Inflammatory macrophage treated with lipopolysaccharide for 4 hours (primary cell): Measurements from ENCODE around the gene SESN3.
A peak's percentile ranks its signal among the peaks of the same experiment; 100 is the strongest.
"Not testable (repeated sequence)": the region's sequence is repeated elsewhere in the genome, so short reads cannot be mapped to it uniquely, and the experiment has no call there.

Experiments used
- DNase-seq: peaks from one replicate; pipeline ENCODE4 v3.0.0-alpha.2; 2020

The SESN3 gene

GRCh38 chr11:95218149-95218548, 12.9 kb downstream of the SESN3 start:
- DNase-seq = no peak

GRCh38 chr11:95212609-95213008, 18.4 kb downstream of the SESN3 start:
- no peak for DNase-seq

- DNase-seq = not testable (repeated sequence)
Measured at GRCh38 chr11:95209535-95209934, 21.5 kb downstream of the SESN3 start.

GRCh38 chr11:95200781-95201457, 30.1 kb downstream of the SESN3 start:
- DNase-seq = no peak

GRCh38 chr11:95195831-95196230, 35.2 kb downstream of the SESN3 start:
- no peak for DNase-seq

GRCh38 chr11:95193541-95193940, 37.5 kb downstream of the SESN3 start:
- no peak for DNase-seq

GRCh38 chr11:95192717-95193116, 38.3 kb downstream of the SESN3 start:
- no peak for DNase-seq

- DNase-seq = no peak
Measured at GRCh38 chr11:95187723-95188122, 43.3 kb downstream of the SESN3 start.

GRCh38 chr11:95182397-95182796, 48.6 kb downstream of the SESN3 start:
- DNase-seq = peak; percentile 2

- DNase-seq = no peak
Measured at GRCh38 chr11:95175818-95176380, 55.1 kb downstream of the SESN3 start.

- no peak for DNase-seq
Measured at GRCh38 chr11:95170294-95170693, 60.7 kb downstream of the SESN3 start.

GRCh38 chr11:95166781-95167180, 64.2 kb downstream of the SESN3 start:
- no peak for DNase-seq

GRCh38 chr11:95165638-95166037, 65.4 kb downstream of the SESN3 start:
- DNase-seq = no peak

GRCh38 chr11:95163106-95163505, 67.9 kb downstream of the SESN3 start:
- no peak for DNase-seq

GRCh38 chr11:95161248-95161647, 69.8 kb downstream of the SESN3 start:
- DNase-seq = no peak

- no peak for DNase-seq
Measured at GRCh38 chr11:95157824-95158223, 73.2 kb downstream of the SESN3 start.

GRCh38 chr11:95156916-95157541, 74.0 kb downstream of the SESN3 start:
- no peak for DNase-seq

- no peak for DNase-seq
Measured at GRCh38 chr11:95156133-95156721, 74.8 kb downstream of the SESN3 start.

- DNase-seq = no peak
Measured at GRCh38 chr11:95155385-95155784, 75.6 kb downstream of the SESN3 start.

- peak; percentile 51 for DNase-seq
Measured at GRCh38 chr11:95154514-95154913, 76.5 kb downstream of the SESN3 start.

GRCh38 chr11:95153857-95154246, 77.2 kb downstream of the SESN3 start:
- DNase-seq = no peak

GRCh38 chr11:95152876-95153856, 77.8 kb downstream of the SESN3 start:
- DNase-seq = peak; percentile 28
